ENCODE measurements around the gene PCSK1N. TPM values are rescaled to one million over a fixed set of nuclear protein-coding genes. Genes with fewer than 3 reads are reported as not detected.

The PCSK1N gene
- total and polyA plus RNA-seq, 2 of the 13 experiments (the other 11 are each of a cell fraction or from before 2014, with no cell fraction given) = 4.5 to 14.0 TPM

- TF ChIP-seq HMGXB3 (CRISPR knock-in tag; IDR thresholded peaks at IDR 0.05; ENCODE audit: borderline replicate concordance) = no peak
- TF ChIP-seq SAP130 (CRISPR knock-in tag; IDR thresholded peaks at IDR 0.05; ENCODE audit: low read depth) = no peak
Measured at GRCh38 chrX:48784726-48785125, 50.7 kb downstream of the PCSK1N start (continued).

GRCh38 chrX:48782795-48783194, 52.6 kb downstream of the PCSK1N start:
- Histone ChIP-seq H3K4me1 (ENCODE audit: insufficient read depth, low read length) (no peaks in the 10 kb centered on the region), H4K20me1 (ENCODE audit: insufficient read depth, low read length) (no peaks in the 10 kb centered on the region), H3K79me2 (ENCODE audit: insufficient read depth, low read length) (no peaks in the 10 kb centered on the region), H3K9me3 (ENCODE audit: low read length) (no peaks in the 10 kb centered on the region), H3K4me2 (ENCODE audit: low read depth, low read length) (no peak overlapping the region), H2AFZ (ENCODE audit: low read length) (no peak overlapping the region), H3K36me3 (replicated peaks in 1 of 2; ENCODE audit: control insufficient read depth in 1 of 2, insufficient read depth in 2 of 2, low read length in 2 of 2) (no peaks in the 10 kb centered on the region), H3K9ac (ENCODE audit: insufficient read depth, low read depth, low read length) (no peak overlapping the region), H3K4me3 (replicated peaks in 1 of 3; ENCODE audit: insufficient read depth in 1 of 3, low read depth in 2 of 3, low read length in 3 of 3) (no peak overlapping the region), H3K27ac (ENCODE audit: extremely low read length, insufficient read depth, low read length) (no peak overlapping the region), H3K27me3 (ENCODE audit: control insufficient read depth in 1 of 2, insufficient read depth in 2 of 2, low read length in 2 of 2) (no peaks in the 10 kb centered on the region)
- CTCF ChIA-PET (ENCODE audit: low intra/inter-chr PET ratio, low total read pairs) = no interaction called here
- intact Hi-C loops (cut with micrococcal nuclease; ENCODE audit: unreplicated experiment) (no loop called here), in situ Hi-C loops (cut with HindIII; ENCODE audit: extremely low pct_ligation_motif_present, low pct_unique_long_range_greater_than_20kb) (no loop called here)
- POLR2A ChIA-PET = no interaction called here
- BruUV-seq (replicated peaks) = no TSS peak
- FAIRE-seq = no peak
- DNase-seq (ENCODE audit: low spot score) = no peak
- no peak for ATAC-seq
- WGBS (ENCODE audit: low lambda C conversion rate) = no CpG with 5 or more reads among the region's 13 CpGs
- TF ChIP-seq ZNF264 (CRISPR knock-in tag; IDR thresholded peaks at IDR 0.05) (no peak), ZGPAT (CRISPR knock-in tag; IDR thresholded peaks at IDR 0.05) (no peak), ZNF710 (CRISPR knock-in tag; IDR thresholded peaks at IDR 0.05; ENCODE audit: borderline replicate concordance) (no peak), NCOR1 (IDR thresholded peaks at IDR 0.05; ENCODE audit: borderline replicate concordance, low read length) (no peak), MATR3 (CRISPR knock-in tag; IDR thresholded peaks at IDR 0.05) (no peak), POLR2A (IDR thresholded peaks at IDR 0.05; ENCODE audit: insufficient read depth in 1 of 2, low read depth in 2 of 2, low read length in 2 of 2) (no peak), ZNF75D (CRISPR knock-in tag; IDR thresholded peaks at IDR 0.05; ENCODE audit: borderline replicate concordance) (no peak), ZHX1 (CRISPR knock-in tag; IDR thresholded peaks at IDR 0.05; ENCODE audit: low read depth) (no peak), CEBPB (IDR thresholded peaks at IDR 0.05; ENCODE audit: borderline replicate concordance, low read depth, low read length) (no peak), ZNF446 (CRISPR knock-in tag; IDR thresholded peaks at IDR 0.05) (no peak), TCF7L2 (IDR thresholded peaks at IDR 0.05; ENCODE audit: low read depth, low read length) (no peak), ZNF878 (CRISPR knock-in tag; IDR thresholded peaks at IDR 0.05) (no peak)
